GM18867 (cell line): ENCODE data around the gene BANK1.
"Not testable (repeated sequence)": the region's sequence is repeated elsewhere in the genome, so short reads cannot be mapped to it uniquely, and the experiment has no call there.

ENCODE experiments used
- ATAC-seq: cut with Tn5 transposase; IDR thresholded peaks from one replicate; pipeline ENCODE4 v1.9.1; 2021; ENCODE audit warnings: mild to moderate bottlenecking, moderate library complexity; ENCODE audit not compliant: unreplicated experiment

BANK1 gene

DNA sequence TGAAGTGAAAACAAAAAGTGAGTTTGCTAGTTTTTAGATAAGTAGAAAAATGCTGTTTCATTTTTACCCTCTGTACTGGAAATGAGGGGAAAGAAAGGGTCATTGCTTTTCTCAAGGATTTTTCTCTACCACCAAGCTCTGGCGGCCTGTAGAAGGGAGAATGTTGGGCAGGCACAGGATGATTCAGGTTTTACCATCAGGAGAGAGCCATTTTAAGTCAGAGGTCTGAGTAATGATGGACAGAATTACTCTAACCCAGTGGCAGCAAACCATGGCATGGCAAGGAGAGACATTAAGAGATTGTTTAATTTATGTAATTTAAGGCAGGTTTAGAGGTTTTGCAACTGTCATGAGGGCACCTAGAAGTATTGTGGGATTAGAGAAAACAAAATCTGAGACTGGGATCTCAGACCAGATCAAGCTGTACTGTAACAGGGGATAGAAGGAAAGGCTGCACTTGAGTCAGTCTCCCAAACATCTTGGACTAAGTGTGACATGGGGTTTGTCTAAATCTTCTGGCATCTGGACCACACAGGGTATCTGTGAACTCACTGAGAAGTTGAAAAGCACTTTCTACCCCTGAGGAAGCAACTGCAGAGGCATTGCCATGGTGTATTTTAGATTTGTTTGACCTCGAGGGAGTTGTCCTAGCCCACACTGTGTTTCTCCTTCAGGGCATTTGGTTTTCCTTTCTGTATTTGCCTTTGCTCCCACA, 81.6 kb downstream of the BANK1 start:
- ATAC-seq = no peak

- ATAC-seq = no peak
Observed at GRCh38 chr4:101885574-101885973, 95.0 kb downstream of the BANK1 start.

- no peak for ATAC-seq
Observed at GRCh38 chr4:101886826-101887225, 96.3 kb downstream of the BANK1 start.

- no peak for ATAC-seq
Observed at GRCh38 chr4:101888472-101888871, 97.9 kb downstream of the BANK1 start.

DNA sequence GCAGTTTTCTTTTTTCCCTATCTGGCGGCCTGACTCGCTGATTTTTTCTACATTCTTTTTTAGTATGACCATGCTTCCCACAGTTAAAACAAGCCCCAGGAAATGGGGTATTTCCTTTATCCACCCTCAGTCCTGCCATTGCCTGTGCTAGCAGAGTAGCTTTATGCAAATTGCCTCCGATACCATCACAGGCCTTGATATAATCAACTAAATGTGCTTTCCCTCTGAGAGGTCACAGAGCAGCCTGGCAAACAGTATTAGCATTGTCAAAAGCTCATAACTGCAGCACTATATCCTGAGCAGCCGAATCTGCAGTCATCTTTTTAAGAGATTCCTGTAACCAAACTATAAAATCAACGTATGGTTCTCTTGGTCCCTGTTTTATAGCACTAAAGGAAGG, 115.0 kb downstream of the BANK1 start:
- ATAC-seq = not testable (repeated sequence)

- no peak for ATAC-seq
Observed at GRCh38 chr4:101910786-101911373, 120.3 kb downstream of the BANK1 start.

GRCh38 chr4:101911616-101912015, 121.1 kb downstream of the BANK1 start:
- no peak for ATAC-seq

GRCh38 chr4:101914761-101915160, 124.2 kb downstream of the BANK1 start:
- ATAC-seq = no peak

DNA sequence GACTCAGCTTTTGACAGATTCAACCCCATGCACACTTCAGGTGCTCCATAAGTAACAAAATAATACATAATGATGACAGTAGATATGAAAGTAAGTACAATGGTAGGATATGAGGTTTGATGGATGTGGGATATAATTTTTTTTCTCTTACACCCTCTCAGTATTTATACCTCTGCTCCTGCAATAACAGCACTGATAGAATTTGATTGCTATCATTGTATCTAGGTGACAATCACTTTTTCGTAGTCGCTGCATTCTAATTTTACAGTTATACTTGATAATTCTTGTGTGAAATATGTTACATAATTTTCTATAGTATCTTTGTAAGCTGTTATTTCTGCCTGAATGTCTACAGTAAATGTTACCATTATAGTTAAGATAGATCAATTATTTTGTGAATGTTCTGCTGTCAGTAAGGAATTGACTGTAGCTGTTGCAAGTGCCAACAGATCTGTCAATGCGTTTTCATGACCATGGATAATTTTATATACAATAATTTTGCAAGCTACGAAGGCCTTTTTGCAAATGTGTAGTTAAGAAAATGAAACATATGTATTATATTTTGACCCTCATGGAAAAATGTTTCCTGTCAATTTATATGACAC, 128.9 kb downstream of the BANK1 start:
- no peak for ATAC-seq

- ATAC-seq = no peak
Observed at GRCh38 chr4:101921370-101921769, 130.8 kb downstream of the BANK1 start.

DNA sequence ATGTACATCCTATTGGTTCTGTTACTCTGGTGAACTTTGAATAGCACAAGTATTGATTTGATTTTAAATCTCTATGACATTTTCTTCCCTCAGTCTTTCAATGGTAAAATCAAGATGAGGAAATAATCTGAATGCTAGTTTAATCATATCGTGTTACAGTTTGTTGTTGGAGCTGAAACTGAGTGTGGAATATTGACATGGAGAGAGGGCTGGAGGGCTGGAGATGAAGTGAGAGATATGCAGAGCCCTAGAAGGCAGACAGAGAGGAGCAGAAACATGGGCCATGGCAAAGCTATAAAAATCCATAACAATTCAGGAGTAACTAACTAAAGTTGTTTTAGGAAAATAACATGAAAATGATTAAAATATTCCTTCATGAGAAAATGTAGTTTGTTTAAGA, 141.1 kb downstream of the BANK1 start:
- no peak for ATAC-seq

- no peak for ATAC-seq
Observed at GRCh38 chr4:101933855-101934254, 143.3 kb downstream of the BANK1 start.

DNA sequence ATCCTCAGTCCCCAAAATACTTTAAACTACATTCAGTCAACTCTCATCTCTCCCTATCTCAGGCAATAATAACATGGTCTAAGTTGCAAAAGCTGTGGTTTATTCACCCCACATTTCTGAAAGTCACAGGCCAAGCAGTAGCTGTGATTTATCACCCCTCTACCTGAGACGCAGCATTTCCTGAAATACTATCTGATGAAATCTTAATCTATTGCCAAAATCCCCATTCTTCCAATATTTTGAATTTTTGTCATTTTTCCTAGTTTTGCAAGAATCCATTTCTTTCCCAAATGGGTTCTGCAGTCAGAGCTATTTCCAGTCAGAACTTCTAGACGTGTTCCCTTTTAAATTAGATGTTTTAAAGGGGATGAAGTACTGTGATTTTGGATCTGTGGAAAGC, 148.3 kb downstream of the BANK1 start:
- no peak for ATAC-seq

DNA sequence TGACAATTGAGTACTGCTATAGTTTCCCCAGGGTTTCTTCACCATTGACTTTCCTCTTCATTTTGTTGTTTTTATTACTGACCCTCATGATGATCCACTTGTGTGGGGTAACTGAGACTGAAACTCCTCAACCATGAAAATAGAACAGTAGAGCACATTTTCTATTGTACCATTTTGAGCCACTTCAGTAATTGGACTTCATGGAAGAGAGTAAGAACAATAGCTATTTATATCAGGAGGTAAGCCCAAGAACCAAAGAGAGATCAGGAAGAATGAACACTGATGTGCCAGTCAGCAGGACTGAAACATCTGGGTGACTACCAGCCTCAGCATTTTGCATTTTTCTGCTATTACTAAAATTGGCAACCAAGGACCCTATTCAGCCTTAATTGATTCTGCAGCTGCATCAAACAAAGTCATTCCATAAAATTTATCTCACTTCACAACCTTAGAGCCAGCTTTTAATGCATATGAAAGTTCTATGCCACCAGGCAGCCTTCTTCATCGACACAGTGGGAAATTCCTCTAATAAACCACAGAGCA, 151.4 kb downstream of the BANK1 start:
- ATAC-seq = no peak

GRCh38 chr4:101942891-101943290, 152.4 kb downstream of the BANK1 start:
- ATAC-seq = no peak

- ATAC-seq = no peak
Observed at GRCh38 chr4:101944649-101945048, 154.1 kb downstream of the BANK1 start.

GRCh38 chr4:101948055-101948454, 157.5 kb downstream of the BANK1 start:
- no peak for ATAC-seq

- no peak for ATAC-seq
Observed at GRCh38 chr4:101948951-101949350, 158.4 kb downstream of the BANK1 start.

- no peak for ATAC-seq
Observed at GRCh38 chr4:101950258-101950979, 159.9 kb downstream of the BANK1 start.

DNA sequence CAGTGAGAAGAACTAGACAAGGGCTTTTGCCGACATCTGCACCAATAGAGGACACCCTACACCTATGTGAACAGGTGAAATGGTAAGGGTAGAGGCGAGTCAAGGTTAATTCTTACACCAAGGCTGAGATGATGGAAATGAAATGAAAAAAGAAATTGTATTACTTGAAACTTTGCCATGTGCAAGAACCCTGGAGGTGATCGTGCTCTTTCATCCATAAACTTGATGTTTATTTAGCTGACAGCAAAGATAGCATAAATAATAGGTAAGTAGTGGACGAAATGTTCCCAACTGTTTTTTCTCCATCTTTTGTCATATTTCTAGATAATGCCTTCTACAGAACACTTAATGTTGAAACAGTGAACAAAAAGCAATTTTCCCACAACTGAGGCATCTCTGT, 162.5 kb downstream of the BANK1 start:
- ATAC-seq = no peak

DNA sequence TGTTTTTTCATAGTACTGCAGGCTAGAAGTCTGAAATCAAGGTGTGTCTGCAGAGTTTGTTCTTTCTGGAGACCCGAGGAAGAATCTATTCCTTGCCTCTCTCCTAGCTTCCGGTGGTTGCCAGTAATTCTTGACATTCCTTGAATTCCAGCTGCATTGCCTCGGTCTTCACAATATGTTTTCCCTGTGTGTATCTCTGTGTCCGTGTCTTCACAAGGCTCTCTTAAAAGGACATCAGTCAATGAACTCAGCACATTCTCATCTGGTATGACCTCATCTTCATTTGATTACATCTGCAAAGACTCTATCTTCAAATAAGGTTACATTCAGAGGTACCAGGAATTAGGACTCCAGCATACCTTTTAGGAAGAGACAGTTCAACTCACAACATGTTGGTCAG, 163.4 kb downstream of the BANK1 start:
- ATAC-seq = no peak
